Measurements from ENCODE around the gene SBF2.
"Not testable (repeated sequence)": the region's sequence is repeated elsewhere in the genome, so short reads cannot be mapped to it uniquely, and the experiment has no call there.

The SBF2 gene

DNA sequence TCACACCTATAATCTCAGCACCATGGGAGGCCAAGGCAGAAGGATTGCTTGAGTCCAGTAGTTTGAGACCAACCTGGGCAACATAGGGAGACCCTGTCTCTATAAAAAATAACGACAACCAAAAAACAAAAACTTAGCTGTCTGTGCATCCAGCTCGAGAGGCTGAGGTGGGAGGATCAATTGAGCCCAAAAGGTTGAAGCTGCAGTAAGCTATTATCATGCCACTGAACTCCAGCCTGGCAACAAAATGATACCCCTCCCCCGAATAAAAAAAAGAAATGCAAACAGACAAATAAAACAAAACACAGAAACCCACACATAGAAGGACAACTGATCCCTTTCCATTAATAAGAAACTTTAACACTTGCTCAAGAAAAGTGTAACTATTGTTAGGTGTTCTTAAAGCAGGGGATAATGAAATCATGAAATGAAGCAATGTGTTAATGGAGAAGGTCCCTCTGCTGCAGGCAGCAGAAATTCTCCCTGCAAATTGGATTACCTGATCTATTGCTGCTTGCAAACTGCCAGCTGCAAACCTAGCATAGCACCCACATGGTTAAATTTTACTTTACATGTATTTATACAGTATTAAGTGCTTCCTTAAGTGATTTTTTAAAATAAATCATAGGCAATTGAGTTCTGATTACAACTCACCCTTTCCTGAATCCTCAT, 226.3 kb downstream of the SBF2 start:
- no peak for DNase-seq (ENCODE audit: low read depth)

- no peak for DNase-seq (ENCODE audit: low read depth)
Observed at GRCh38 chr11:10066441-10066840, 227.6 kb downstream of the SBF2 start.

GRCh38 chr11:10064828-10065227, 229.2 kb downstream of the SBF2 start:
- no peak for DNase-seq (ENCODE audit: low read depth)

DNA sequence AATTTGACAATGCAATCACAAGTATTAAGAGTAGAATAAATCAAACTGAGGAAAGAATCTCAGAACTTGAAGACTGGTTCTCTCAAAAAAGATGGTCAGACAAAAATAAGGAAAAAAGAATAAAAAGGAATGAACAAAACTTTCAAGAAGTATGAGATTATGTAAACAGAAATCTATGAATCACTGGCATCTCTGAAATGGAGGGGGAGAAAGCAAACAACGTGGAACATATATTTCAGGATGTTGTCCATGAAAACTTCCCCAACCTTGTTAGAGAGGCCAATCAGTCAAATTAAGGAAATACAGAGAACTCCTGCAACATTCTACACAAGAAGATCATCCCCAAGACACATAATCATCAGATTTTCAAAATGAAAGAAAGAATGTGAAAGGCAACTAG, 235.7 kb downstream of the SBF2 start:
- peak; percentile 33 for DNase-seq (ENCODE audit: low read depth)

DNA sequence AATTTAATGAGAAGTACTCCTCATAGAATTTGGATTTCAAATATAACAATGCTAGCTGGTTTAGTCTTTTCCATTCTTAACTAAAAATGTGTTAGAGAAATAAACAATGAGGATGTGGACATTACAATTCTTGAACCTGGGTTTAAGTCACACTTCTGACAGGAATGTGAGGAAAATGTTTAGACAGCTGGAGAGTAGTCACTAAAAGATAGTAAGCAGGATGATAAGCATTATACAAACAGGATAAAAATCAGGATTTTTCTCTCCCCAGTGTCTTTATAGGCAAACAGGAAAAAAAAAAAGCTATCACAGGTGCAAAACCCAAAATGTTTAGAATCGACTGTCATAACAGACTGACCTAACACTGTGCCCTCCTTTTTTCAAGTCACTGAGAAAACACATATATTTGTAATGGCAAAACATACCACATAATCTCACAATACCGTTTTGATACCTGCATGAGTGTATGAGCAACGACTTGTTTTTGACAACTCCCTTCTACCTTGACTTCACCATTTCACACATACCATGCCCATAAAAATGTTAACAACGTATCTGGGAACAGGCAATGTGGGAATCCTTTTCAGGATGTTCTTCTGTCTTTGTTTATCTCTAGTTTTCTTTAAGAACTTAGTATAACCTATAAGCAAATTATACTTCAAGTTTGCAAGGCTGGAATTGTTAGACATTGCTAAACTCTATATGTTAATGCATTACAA, 242.0 kb downstream of the SBF2 start:
- DNase-seq (ENCODE audit: low read depth), result peak; percentile 60

DNA sequence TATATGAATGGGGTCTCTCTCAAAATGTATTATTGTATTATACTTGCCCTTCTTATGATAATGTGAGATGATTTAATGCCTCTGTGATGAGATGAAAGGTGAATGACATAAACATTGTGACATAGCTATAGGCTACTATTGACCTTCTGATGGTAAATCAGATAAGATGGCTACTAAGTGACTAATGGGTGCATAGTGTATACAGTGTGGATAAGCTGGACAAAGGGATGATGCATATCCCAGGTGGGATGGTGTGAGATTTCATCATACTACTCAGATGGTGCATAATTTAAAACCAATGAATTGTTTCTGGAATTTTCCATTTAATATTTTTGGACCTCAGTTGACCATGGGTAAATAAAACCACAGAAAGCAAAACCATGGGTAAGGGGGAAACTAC, 243.5 kb downstream of the SBF2 start:
- peak; percentile 33 for DNase-seq (ENCODE audit: low read depth)

- no peak for DNase-seq (ENCODE audit: low read depth)
Observed at GRCh38 chr11:10049756-10050155, 244.3 kb downstream of the SBF2 start.

GRCh38 chr11:10048350-10048749, 245.7 kb downstream of the SBF2 start:
- DNase-seq (ENCODE audit: low read depth), result no peak

DNA sequence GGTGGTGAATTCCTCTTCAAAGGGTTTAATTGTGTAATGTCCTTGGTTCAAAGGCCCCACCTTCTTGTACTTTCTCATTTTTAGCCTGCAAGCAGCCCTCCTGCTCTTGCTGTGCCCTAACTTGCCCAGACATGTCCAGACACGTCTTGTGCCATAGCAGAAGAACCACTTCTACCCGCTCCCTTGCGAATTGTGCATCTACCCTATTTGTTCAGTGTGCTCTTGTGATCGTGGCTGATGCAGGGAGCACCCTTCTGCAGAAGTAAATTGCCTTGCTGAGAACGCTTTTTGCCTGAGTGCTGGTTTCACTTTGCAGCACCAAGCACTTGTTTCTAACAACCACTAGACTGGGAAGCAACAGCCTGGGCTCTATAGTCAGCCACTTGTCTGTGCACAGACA, 249.4 kb downstream of the SBF2 start:
- no peak for DNase-seq (ENCODE audit: low read depth)

GRCh38 chr11:10042699-10043098, 251.3 kb downstream of the SBF2 start:
- no peak for DNase-seq (ENCODE audit: low read depth)

DNA sequence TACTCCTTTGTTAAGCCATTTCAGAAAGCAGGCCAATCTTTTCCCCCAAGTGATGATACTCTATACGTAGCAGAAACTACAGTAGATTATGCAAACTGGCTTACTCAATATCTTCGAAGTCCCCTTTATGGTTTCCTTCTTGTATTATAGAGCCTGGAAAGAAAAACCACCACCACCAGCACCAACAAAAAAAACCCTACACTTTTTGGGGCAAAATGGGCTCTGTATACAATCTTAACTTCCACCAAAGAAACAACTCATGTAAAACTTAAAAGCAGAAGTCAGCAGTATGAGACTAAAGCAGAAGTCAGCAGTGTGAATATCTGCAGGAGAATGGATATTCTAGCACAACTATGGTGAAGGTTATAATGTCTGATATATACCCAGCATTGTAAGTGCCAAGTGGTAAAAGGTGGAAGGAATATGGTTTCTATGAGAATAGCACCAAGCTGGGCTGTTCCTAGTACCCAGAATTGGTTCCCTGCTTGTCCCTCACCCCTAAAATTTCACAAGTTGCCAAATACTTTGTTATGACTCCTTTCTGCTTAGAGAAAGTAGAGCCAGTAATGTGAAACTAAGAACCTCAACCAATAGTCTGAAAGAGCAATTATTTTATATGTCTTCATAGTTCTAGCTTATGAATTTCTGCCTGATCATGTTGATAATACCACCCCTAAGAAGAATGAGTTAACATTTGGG, 252.1 kb downstream of the SBF2 start:
- DNase-seq (ENCODE audit: low read depth), result no peak

DNA sequence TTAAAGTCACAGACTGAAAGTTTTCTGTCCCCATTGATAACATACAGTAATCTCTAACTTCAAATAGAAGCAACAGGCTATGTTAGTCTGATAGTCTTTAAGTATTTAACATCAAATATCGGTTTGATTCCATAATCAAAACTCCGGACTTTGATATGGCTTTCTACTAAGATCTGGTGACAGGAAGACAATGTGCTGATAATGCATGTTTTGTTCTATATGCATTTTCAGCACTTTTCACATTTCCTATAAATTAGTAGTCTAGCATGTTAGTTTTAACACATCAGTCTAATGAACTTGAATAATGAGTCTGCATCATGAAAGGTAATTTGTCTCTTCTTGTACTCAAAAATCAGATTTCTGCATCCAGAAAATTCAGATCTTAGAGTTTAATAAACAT, 252.7 kb downstream of the SBF2 start:
- DNase-seq (ENCODE audit: low read depth), result no peak

GRCh38 chr11:10038521-10039302, 255.3 kb downstream of the SBF2 start:
- DNase-seq (ENCODE audit: low read depth), result peak; percentile 31

GRCh38 chr11:10035932-10036331, 258.1 kb downstream of the SBF2 start:
- not testable (repeated sequence) for DNase-seq (ENCODE audit: low read depth)

DNA sequence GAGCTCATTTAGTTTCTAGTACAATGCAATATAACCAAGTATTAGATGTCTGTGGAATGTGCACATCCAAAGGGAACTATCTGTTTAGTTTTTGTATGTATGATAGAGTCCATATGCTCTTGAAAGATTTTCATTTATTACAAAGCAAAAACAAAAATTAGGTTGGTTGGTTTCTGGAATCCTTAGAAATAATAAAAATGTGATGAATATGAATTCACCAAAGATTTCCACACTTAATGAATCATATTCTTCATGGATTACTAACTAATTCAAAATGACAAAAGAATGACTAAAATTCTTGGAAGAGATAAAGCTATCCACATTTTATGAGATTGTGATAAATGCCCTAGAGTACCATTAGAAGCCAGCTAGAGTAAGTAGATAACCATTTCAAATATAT, 261.1 kb downstream of the SBF2 start:
- DNase-seq (ENCODE audit: low read depth), result peak; percentile 80

DNA sequence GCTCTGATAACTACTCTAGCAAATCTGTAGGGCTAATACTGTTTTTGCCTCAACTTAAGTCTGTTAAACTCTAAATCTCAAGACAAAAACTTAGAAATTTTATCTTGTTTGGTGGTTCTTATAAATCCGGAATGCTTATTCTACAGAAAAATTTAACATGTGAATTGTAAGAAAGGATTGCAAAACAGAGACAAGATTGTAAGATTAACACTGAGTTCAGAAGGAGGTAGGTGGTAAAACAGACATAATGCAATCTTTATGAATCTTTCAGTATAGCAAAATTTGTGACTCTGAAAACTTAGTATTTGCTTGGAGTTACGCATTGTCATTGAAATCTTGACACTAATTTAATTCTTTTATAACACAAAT, 263.9 kb downstream of the SBF2 start:
- no peak for DNase-seq (ENCODE audit: low read depth)

DNA sequence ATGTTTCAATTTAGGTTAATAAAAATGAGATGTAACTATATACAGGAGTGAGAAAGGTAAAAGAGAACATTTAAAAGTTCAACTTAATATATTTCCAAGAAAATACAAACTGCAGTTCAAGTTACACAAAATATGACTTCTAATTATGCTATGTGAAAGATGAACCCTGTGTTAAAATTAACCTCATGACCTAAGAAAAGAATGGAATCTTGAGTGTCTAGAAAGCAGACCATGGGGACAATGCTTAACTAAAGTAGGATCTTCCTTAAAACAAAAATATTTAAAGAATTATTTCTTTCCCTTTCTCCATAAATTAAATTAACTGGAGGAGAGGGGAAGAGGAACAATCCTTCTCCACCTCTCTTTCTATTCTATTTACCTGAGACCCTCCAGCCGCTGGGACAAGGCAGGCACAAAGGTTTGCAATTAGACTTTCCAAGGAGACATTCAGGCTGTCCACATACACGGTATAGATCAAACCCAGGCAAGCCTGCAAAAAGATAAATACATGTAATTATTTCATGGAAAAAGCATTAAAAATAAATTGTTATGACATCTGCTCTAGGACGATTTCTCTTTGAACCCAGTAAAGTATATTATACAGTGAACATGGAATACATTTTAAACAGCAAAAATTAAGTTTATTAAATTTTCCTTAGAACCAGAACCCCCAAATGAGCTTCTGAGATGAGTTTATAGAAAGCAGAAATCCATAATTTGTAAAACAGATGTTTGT, 264.5 kb downstream of the SBF2 start:
- DNase-seq (ENCODE audit: low read depth), result peak; percentile 53

- DNase-seq (ENCODE audit: low read depth), result peak; percentile 84
Observed at GRCh38 chr11:10026514-10026913, 267.5 kb downstream of the SBF2 start.

DNA sequence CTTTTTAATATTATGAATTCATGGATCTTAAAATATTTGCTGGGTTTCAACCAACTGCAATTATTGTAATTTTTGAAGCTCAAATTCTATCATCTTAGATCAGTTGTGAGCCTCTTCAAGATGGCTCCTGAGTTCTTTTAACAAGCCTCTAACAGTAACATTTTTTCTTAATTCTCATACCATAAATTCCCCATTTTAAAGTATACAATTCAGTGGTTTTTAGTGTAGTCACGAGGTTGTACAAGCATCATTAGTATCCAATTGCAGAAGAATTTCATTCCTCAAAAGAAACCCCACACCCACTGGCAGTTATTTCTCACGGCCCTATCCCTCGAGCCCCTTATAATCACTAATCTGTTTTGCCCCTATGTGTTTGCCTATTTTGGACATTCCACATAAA, 270.8 kb downstream of the SBF2 start:
- peak; percentile 57 for DNase-seq (ENCODE audit: low read depth)

DNA sequence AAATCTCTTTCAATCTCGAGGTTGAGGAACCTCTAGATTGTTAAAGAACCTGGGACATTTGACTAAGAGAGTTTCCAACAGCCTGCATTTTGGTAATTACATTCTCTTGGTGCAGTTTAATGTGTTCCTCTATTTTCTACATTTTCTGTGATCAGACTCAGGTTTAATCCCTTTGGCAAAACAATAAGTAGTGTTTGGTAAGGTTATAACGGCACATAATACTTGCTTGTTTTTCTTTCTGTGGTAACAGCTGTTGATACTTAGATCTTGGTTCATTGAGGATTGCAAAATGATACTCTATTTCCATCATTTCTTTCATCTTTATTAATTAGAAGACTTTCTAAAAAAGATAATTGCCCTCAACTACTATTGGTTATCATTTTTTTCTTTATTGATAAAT, 271.3 kb downstream of the SBF2 start:
- peak; percentile 14 for DNase-seq (ENCODE audit: low read depth)

- no peak for DNase-seq (ENCODE audit: low read depth)
Observed at GRCh38 chr11:10021563-10021962, 272.5 kb downstream of the SBF2 start.
